Astrocyte of the spinal cord (primary cell): Measurements from ENCODE around the gene ADISSP.

Experiments used
- DNase-seq: peaks from one replicate; pipeline ENCODE4 v3.0.0; 2011; ENCODE audit warnings: low read depth, low spot score
- H3K4me3 ChIP-seq: 2 replicates; pipeline ENCODE4 v1.5.1; 2011; ENCODE audit warnings: low read depth, mild to moderate bottlenecking, low read length, moderate library complexity
- CTCF ChIP-seq: IDR thresholded peaks from 2 replicates; pipeline ENCODE4 v1.5.1; 2012; ENCODE audit warnings: low read depth, mild to moderate bottlenecking, low read length, inconsistent platforms
- in situ Hi-C: cut with HindIII; loops from 2 replicates; pipeline ENCODE4 v1.10.0; 2017; ENCODE audit warnings: low sequenced_read_pairs

ADISSP gene

GRCh38 chr20:3728354-3728753 is 39.2 kb downstream of the ADISSP start:
- in situ Hi-C loops, result no loop called here
- no peak overlapping the region for H3K4me3 ChIP-seq
- no peak for DNase-seq
- no peak for TF ChIP-seq CTCF

- TF ChIP-seq CTCF, result no peak
- in situ Hi-C loops, result no loop called here
- DNase-seq, result no peak
- no peak overlapping the region for H3K4me3 ChIP-seq
Observed at GRCh38 chr20:3727401-3728021, 40.0 kb downstream of the ADISSP start.

GRCh38 chr20:3724356-3724755 is 43.2 kb downstream of the ADISSP start:
- H3K4me3 ChIP-seq, result no peak overlapping the region
- no peak for TF ChIP-seq CTCF
- no peak for DNase-seq
- in situ Hi-C loops, result no loop called here

- in situ Hi-C loops, result no loop called here
- DNase-seq, result no peak
- H3K4me3 ChIP-seq, result no peak overlapping the region
- no peak for TF ChIP-seq CTCF
Observed at GRCh38 chr20:3723284-3723683, 44.3 kb downstream of the ADISSP start.

GRCh38 chr20:3721912-3722311 is 45.6 kb downstream of the ADISSP start:
- no peak for TF ChIP-seq CTCF
- DNase-seq, result no peak
- in situ Hi-C loops, result no loop called here
- no peak overlapping the region for H3K4me3 ChIP-seq

- in situ Hi-C loops, result no loop called here
- TF ChIP-seq CTCF, result no peak
- DNase-seq, result no peak
- no peak overlapping the region for H3K4me3 ChIP-seq
Observed at GRCh38 chr20:3720626-3721025, 46.9 kb downstream of the ADISSP start.

- in situ Hi-C loops, result no loop called here
- DNase-seq, result no peak
- H3K4me3 ChIP-seq, result no peak overlapping the region
- TF ChIP-seq CTCF, result no peak
Observed at GRCh38 chr20:3720068-3720467, 47.5 kb downstream of the ADISSP start.
